Upper lobe of left lung (tissue), 4 donors: ENCODE results near the gene SLC1A2.

Experiments used
- EP300 ChIP-seq, 4 donors: sonication (generic); formaldehyde crosslinking; IDR thresholded peaks; one replicate each; pipeline ENCODE4 v1.5.1; 2017; ENCODE audit warnings: antibody characterized with exemption in 4 of 4, control low read depth in 2 of 4
- POLR2A ChIP-seq, 4 donors: fragments of 450-650 bp; IDR thresholded peaks; one replicate each; pipeline ENCODE4 v1.5.1; 2016 to 2017; ENCODE audit warnings: antibody characterized with exemption in 4 of 4, mild to moderate bottlenecking in 2 of 4
- TF ChIP-seq, protein P1 (sequence below), 6 experiments: fragments of 450-650 bp in 4 of 6; fragments of 200-600 bp in 2 of 6; sonication (generic) in 2 of 6; IDR thresholded peaks; one replicate each; pipeline ENCODE4 v1.5.1; 2016 to 2019; ENCODE audit warnings: antibody characterized with exemption in 6 of 6

DNA sequence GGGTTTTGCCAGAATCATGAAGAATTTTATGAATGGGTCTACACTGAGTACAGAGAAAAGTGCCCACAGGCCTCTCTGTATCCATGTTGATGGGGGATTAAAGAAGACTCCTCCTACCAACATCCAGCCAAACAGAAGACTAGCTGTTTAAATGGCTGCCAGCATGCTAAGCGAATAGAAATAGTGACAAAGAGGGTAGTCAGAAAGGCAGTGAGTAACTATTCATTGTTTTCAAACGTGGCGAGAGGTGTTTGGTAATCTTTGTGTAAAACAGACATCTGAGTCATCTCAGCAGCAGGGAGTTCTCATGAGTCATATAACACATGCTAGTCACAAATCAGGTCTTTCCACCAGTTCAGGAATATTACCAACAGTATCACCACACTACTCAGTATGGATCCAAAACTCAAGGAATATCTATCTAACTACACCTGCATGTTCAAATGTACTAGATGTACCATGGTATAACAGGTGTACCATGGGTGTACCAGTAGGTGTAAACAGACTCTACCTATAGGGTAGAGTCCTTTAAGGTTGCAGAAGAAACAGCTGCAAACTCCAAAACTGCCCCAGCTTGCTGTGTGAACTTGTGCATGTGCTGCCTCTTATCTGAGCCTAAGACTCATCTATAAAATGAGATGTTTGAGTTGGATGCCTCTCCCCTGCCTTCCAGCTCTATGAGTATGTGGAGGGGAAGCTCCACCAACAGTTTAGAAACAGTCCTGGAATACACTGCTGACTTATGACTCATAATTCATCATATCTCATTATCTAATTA, 82.0 kb downstream of the SLC1A2 start:
- TF ChIP-seq, protein P1, sequence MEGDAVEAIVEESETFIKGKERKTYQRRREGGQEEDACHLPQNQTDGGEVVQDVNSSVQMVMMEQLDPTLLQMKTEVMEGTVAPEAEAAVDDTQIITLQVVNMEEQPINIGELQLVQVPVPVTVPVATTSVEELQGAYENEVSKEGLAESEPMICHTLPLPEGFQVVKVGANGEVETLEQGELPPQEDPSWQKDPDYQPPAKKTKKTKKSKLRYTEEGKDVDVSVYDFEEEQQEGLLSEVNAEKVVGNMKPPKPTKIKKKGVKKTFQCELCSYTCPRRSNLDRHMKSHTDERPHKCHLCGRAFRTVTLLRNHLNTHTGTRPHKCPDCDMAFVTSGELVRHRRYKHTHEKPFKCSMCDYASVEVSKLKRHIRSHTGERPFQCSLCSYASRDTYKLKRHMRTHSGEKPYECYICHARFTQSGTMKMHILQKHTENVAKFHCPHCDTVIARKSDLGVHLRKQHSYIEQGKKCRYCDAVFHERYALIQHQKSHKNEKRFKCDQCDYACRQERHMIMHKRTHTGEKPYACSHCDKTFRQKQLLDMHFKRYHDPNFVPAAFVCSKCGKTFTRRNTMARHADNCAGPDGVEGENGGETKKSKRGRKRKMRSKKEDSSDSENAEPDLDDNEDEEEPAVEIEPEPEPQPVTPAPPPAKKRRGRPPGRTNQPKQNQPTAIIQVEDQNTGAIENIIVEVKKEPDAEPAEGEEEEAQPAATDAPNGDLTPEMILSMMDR (IDR thresholded peaks at IDR 0.05), result no peak
- TF ChIP-seq POLR2A (IDR thresholded peaks at IDR 0.05) (no peak), EP300 (IDR thresholded peaks at IDR 0.05) (peak in 1 of 4 donors; percentile 63)
